Endodermal cell (in vitro differentiated cells): ENCODE measurements around the gene C16orf74. TPM values are rescaled to one million over a fixed set of nuclear protein-coding genes. Genes with fewer than 3 reads are reported as not detected.

Experiments used
- DNase-seq: peaks from one replicate; pipeline ENCODE4 v3.0.0-alpha.2; 2017
- H3K27ac ChIP-seq: 2 replicates; pipeline ENCODE4 v1.5.1; 2013; ENCODE audit warnings: mild to moderate bottlenecking, low read depth, low read length, moderate library complexity
- H3K27me3 ChIP-seq: 2 replicates; pipeline ENCODE4 v1.6.1; 2013; ENCODE audit warnings: mild to moderate bottlenecking, low read length, moderate library complexity; ENCODE audit not compliant: insufficient read depth, control insufficient read depth, poor library complexity, severe bottlenecking
- H3K36me3 ChIP-seq: 2 replicates; pipeline ENCODE4 v1.7.0; 2013; ENCODE audit warnings: mild to moderate bottlenecking, low read length, moderate library complexity; ENCODE audit not compliant: control insufficient read depth, insufficient read depth
- H3K4me1 ChIP-seq: one replicate; pipeline ENCODE4 v1.7.0; 2013; ENCODE audit warnings: low read length; ENCODE audit not compliant: control insufficient read depth, insufficient read depth
- H3K4me3 ChIP-seq: 2 replicates; pipeline ENCODE4 v1.5.1; 2013; ENCODE audit warnings: mild to moderate bottlenecking, low read length, moderate library complexity
- H3K9ac ChIP-seq: 2 replicates; pipeline ENCODE4 v1.6.1; 2013; ENCODE audit warnings: mild to moderate bottlenecking, low read length, moderate library complexity; ENCODE audit not compliant: poor library complexity, severe bottlenecking; ENCODE audit errors: extremely low read depth
- H3K9me3 ChIP-seq: 2 replicates; pipeline ENCODE4 v1.6.1; 2013; ENCODE audit warnings: mild to moderate bottlenecking, low read length, moderate library complexity; ENCODE audit not compliant: control insufficient read depth
- H3K27ac Mint-ChIP-seq: 2 replicates; pipeline ENCODE4 v1.8.0; 2020; ENCODE audit warnings: mixed read lengths
- H3K27me3 Mint-ChIP-seq: 2 replicates; pipeline ENCODE4 v1.8.0; 2021; ENCODE audit warnings: mild to moderate bottlenecking, mixed read lengths; ENCODE audit not compliant: insufficient read depth
- H3K36me3 Mint-ChIP-seq: 2 replicates; pipeline ENCODE4 v1.8.0; 2020; ENCODE audit warnings: low read depth, mixed read lengths
- H3K4me1 Mint-ChIP-seq: 2 replicates; pipeline ENCODE4 v1.8.0; 2020; ENCODE audit warnings: mixed read lengths
- H3K4me3 Mint-ChIP-seq: 2 replicates; pipeline ENCODE4 v1.8.0; 2020; ENCODE audit warnings: mild to moderate bottlenecking, moderate library complexity, mixed read lengths
- H3K9me3 Mint-ChIP-seq: 2 replicates; pipeline ENCODE4 v1.8.0; 2020; ENCODE audit warnings: mild to moderate bottlenecking, mixed read lengths
- WGBS, 2 experiments: methylation state at CpG; one replicate each; pipeline versions ENCODE4 v1.1.5 to v1.1.7; 2013; ENCODE audit warnings: missing lambda C conversion rate in 2 of 2, mixed read lengths in 1 of 2; ENCODE audit not compliant: insufficient coverage in 1 of 2, insufficient read length in 1 of 2; 5-methylcytosine and 5-hydroxymethylcytosine counted together
- total RNA-seq, 2 donors: library from RNA; stranded (reverse); fragmentation: NEBNext Ultra II Directional in 1 of 2; extraction: Animal tissue kit (Norgen Biotek cat#: 25700) in 1 of 2; gene quantifications; 2 replicates in 1 of 2; 3 replicates in 1 of 2; pipeline ENCODE4 v1.2.1, GENCODE V29; 2021
- TF ChIP-seq, protein P1 (sequence below): fragments of 200-600 bp; sonication (generic); conservative IDR thresholded peaks from 2 replicates; pipeline ENCODE4 v1.5.0; 2021; ENCODE audit warnings: antibody characterized with exemption, mild to moderate bottlenecking

Gene C16orf74
- total RNA-seq, 2 donors from 2014 or later = 3.6 to 7.4 TPM

DNA sequence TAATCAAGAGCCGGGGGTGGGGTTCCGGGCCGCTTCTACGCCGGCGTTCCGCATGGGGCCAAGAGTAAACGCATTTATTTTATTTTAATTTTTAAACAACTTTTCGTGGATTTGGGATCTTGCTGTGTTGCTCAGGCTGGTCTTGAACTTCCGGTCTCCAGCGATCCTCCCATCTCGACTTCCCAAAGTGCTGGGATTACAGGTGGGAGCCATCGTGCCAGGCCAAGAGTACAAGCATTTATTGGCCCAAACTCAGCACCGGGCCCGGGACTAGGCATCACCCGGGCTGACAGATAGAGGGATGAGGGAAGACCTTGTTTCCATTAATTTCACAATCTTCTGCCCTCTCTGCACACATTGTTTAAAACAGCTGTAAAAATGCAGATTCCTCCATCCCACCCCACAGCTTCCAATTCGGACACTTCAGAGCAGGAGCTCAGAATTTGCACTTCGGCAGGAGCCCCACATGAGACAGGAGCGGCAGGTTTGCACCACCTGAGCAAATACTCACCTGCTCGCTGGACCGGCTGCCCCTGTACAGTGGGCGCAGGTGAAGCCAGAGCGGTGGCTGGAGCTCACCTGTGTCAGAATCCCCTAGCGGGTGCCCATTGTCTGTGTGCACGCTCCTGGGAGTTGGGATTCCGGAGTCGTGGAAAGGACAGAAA lies 61.5 kb downstream of the C16orf74 start:
- TF ChIP-seq, protein P1, sequence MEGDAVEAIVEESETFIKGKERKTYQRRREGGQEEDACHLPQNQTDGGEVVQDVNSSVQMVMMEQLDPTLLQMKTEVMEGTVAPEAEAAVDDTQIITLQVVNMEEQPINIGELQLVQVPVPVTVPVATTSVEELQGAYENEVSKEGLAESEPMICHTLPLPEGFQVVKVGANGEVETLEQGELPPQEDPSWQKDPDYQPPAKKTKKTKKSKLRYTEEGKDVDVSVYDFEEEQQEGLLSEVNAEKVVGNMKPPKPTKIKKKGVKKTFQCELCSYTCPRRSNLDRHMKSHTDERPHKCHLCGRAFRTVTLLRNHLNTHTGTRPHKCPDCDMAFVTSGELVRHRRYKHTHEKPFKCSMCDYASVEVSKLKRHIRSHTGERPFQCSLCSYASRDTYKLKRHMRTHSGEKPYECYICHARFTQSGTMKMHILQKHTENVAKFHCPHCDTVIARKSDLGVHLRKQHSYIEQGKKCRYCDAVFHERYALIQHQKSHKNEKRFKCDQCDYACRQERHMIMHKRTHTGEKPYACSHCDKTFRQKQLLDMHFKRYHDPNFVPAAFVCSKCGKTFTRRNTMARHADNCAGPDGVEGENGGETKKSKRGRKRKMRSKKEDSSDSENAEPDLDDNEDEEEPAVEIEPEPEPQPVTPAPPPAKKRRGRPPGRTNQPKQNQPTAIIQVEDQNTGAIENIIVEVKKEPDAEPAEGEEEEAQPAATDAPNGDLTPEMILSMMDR = no peak
- H3K9me3 Mint-ChIP-seq = no peaks in the 10 kb centered on the region
- peaks cover 3% of the 10 kb centered on the region for H3K36me3 ChIP-seq
- no peak overlapping the region for H3K27ac Mint-ChIP-seq
- H3K36me3 Mint-ChIP-seq = peaks cover 10% of the 10 kb centered on the region
- no peak overlapping the region for H3K27ac ChIP-seq
- peaks cover 10% of the 10 kb centered on the region for H3K27me3 Mint-ChIP-seq
- no peaks in the 10 kb centered on the region for H3K4me1 Mint-ChIP-seq
- H3K27me3 ChIP-seq = no peaks in the 10 kb centered on the region
- DNase-seq = no peak
- H3K9ac ChIP-seq = no peak overlapping the region
- H3K4me3 ChIP-seq = peak overlapping the region; percentile 71
- peak overlapping the region; percentile 67 for H3K4me3 Mint-ChIP-seq
- no peaks in the 10 kb centered on the region for H3K4me1 ChIP-seq
- 52 to 56% methylated on average over 11 to 27 of the region's 27 CpGs for WGBS, 2 experiments
- no peaks in the 10 kb centered on the region for H3K9me3 ChIP-seq

GRCh38 chr16:85688586-85689284 lies 62.2 kb downstream of the C16orf74 start, which contains the start of gene GINS2:
Gene GINS2 (minus strand): TSS chr16:85688954. CDS start chr16:85688898, 56 bp downstream.
- Histone ChIP-seq H3K4me3 (peak within 1 kb of the TSS; percentile 82), H3K9ac (peak within 1 kb of the TSS; percentile 67), H3K9me3 (no peaks in the 10 kb centered on the region), H3K27me3 (no peaks in the 10 kb centered on the region), H3K36me3 (peaks cover 5% of the 10 kb centered on the region), H3K4me1 (no peaks in the 10 kb centered on the region), H3K27ac (no peak within 1 kb of the TSS)
- peak within 1 kb of the TSS; percentile 76 for H3K27ac Mint-ChIP-seq
- 2 to 4% methylated on average over 34 to 79 of the region's 86 CpGs for WGBS, 2 experiments
- DNase-seq = peak; percentile 97
- H3K36me3 Mint-ChIP-seq = peaks cover 12% of the 10 kb centered on the region
- H3K9me3 Mint-ChIP-seq = no peaks in the 10 kb centered on the region
- TF ChIP-seq, protein P1 = no peak
- H3K27me3 Mint-ChIP-seq = peaks cover 10% of the 10 kb centered on the region
- H3K4me1 Mint-ChIP-seq = no peaks in the 10 kb centered on the region
- H3K4me3 Mint-ChIP-seq = peak within 1 kb of the TSS; percentile 67

GRCh38 chr16:85687651-85688471 lies 63.0 kb downstream of the C16orf74 start:
- Histone ChIP-seq H3K27me3 (no peaks in the 10 kb centered on the region), H3K9ac (peak overlapping the region; percentile 67), H3K27ac (no peak overlapping the region), H3K4me1 (no peaks in the 10 kb centered on the region), H3K36me3 (peaks cover 8% of the 10 kb centered on the region), H3K4me3 (peak overlapping the region; percentile 82), H3K9me3 (no peaks in the 10 kb centered on the region)
- H3K9me3 Mint-ChIP-seq = no peaks in the 10 kb centered on the region
- peaks cover 18% of the 10 kb centered on the region for H3K36me3 Mint-ChIP-seq
- H3K27ac Mint-ChIP-seq = peak overlapping the region; percentile 76
- DNase-seq = no peak
- peak overlapping the region; percentile 67 for H3K4me3 Mint-ChIP-seq
- TF ChIP-seq, protein P1 = no peak
- H3K27me3 Mint-ChIP-seq = peaks cover 8% of the 10 kb centered on the region
- WGBS, 2 experiments = 86% methylated on average over 35 to 49 of the region's 49 CpGs
- no peaks in the 10 kb centered on the region for H3K4me1 Mint-ChIP-seq
